H7 (cell line): ENCODE data around the gene DECR2. TPM values are rescaled to one million over a fixed set of nuclear protein-coding genes. Genes with fewer than 3 reads are reported as not detected.

ENCODE experiments used
- DNase-seq: peaks from one replicate; pipeline ENCODE4 v3.0.0; 2012
- H3K27me3 ChIP-seq: 2 replicates; pipeline ENCODE4 v1.6.0; 2011; ENCODE audit warnings: mild to moderate bottlenecking, low read length; ENCODE audit not compliant: control insufficient read depth, insufficient read depth
- H3K36me3 ChIP-seq: replicated peaks from 2 replicates; pipeline ENCODE4 v1.5.1; 2011; ENCODE audit warnings: low read length; ENCODE audit not compliant: control insufficient read depth, insufficient read depth
- H3K4me3 ChIP-seq: 2 replicates; pipeline ENCODE4 v1.5.1; 2011; ENCODE audit warnings: low read depth, mild to moderate bottlenecking, control low read depth, low read length, moderate library complexity; ENCODE audit not compliant: insufficient read depth
- total RNA-seq: library from RNA; depleted of rRNA; stranded (reverse); fragments of >200 nt; shearing (Covaris generic); gene quantifications from 2 replicates; pipeline ENCODE4 v1.2.3, GENCODE V29; 2014; rRNA removed

DECR2 gene
- total RNA-seq, 1 experiment from 2014 or later: 20.1 TPM

- no peaks in the 10 kb centered on the region for H3K27me3 ChIP-seq
Measured at GRCh38 chr16:454397-454940, 52.8 kb downstream of the DECR2 start.

GRCh38 chr16:455453-455852 lies 53.8 kb downstream of the DECR2 start:
- Histone ChIP-seq H3K36me3 (no peaks in the 10 kb centered on the region), H3K4me3 (no peak overlapping the region)
- DNase-seq: no peak

More at GRCh38 chr16:454397-454940, 52.8 kb downstream of the DECR2 start:
- Histone ChIP-seq H3K36me3 (no peaks in the 10 kb centered on the region), H3K4me3 (no peak overlapping the region)
- no peak for DNase-seq

DNA sequence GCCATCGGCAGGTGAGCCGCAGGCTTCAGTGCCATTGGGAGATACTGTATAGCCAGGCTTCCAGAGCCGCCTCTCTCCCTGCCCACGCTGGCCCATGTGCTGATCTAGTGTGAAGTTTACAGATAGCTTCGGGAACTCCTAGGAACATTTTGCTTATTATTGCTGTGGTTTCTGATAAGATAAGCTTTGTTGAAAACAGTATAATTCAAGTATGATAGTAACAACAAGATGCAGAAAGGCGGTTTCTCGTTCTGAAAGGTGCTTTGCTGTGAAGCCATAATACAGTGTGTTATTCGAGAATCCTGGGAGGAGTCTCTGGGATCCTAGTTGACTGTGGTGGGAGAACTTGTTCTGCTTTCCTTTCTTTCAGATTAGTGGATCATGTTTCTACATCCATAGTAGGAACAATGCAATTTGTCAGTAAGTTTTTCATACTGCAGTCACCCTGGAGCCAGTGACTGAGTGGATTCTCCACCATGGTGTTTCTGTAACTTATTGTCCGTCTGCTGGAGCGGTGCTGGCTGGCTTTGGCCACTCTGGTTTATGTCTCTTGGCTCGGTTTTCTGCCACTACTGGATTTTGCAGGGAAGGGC lies 55.3 kb downstream of the DECR2 start:
- no peaks in the 10 kb centered on the region for H3K27me3 ChIP-seq

More at GRCh38 chr16:455453-455852, 53.8 kb downstream of the DECR2 start:
- H3K27me3 ChIP-seq: no peaks in the 10 kb centered on the region

DNA sequence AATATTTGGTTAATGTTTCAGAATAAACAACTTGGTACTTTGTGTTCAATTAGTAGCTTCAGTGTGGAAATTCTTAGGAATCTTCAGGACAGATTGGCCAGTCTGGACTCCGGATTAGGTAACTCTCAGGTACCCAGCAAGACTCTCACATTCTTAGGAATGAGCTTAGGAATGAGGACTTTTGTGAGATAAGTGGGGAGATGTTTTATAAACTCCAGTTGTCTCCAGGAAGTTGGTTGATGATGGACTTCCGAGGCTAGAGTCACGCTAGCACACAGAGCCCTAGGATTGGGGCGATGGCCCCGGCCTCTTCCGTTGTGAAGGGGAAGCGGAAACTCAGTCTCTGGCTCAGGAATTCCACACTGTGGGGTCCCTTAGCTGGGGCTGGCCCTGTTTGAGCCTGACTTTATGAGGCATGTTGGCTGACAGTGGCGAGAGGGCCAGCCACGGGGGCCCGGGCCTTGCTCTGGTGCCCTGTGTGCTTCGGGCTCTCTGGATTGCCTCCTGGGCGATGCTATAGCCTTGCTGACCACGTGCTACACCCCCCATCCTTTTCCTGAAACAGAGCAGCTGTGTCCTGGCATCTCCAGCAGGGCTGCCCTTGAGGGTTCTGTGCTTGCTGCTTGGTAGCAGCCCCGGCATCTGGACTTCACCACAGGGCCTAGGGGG lies 56.2 kb downstream of the DECR2 start:
- Histone ChIP-seq H3K36me3 (no peaks in the 10 kb centered on the region; the same call in 1 of the 2 replicates), H3K4me3 (no peak overlapping the region), H3K27me3 (no peaks in the 10 kb centered on the region)
- DNase-seq: peak; percentile 73

More for the DNA sequence above, 55.3 kb downstream of the DECR2 start:
- no peak overlapping the region for H3K4me3 ChIP-seq
- no peak for DNase-seq
- no peaks in the 10 kb centered on the region for H3K36me3 ChIP-seq

- Histone ChIP-seq H3K27me3 (no peaks in the 10 kb centered on the region), H3K36me3 (no peaks in the 10 kb centered on the region; the same call in 1 of the 2 replicates), H3K4me3 (no peak overlapping the region)
- DNase-seq: no peak
Measured at GRCh38 chr16:459761-460160, 58.1 kb downstream of the DECR2 start.

DNA sequence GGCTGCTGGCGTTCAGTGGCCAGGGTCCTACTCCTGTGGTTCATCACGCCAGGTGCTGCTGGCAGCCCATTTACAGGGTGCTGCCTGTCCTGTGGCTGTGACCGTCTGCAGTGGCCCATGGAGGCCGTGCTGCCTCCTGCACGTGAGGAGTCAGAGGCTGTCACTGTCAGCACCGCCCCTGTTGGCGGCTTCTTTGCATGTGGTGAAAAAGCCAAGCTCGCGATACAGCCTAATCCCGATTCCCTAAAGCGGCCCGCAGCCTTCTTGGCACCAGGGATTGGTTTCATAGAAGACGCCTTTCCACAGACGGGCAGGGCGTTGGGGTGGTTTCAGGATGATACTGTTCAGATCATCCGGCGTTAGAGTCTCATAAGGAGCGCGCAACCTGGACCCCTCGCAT lies 59.1 kb downstream of the DECR2 start:
- Histone ChIP-seq H3K27me3 (no peaks in the 10 kb centered on the region), H3K4me3 (no peak overlapping the region), H3K36me3 (no peaks in the 10 kb centered on the region; the same call in 1 of the 2 replicates)
- peak; percentile 46 for DNase-seq

Other genes starting within 250 kb of the DECR2 start
- not detected in 2 replicates for gene HBZ, start 249.2 kb upstream of the DECR2 start, total RNA-seq
- gene HBM, start 235.9 kb upstream of the DECR2 start, total RNA-seq: not detected in 2 replicates
- not detected in 2 replicates for gene HBA2, start 229.0 kb upstream of the DECR2 start, total RNA-seq
- gene HBA1, start 225.2 kb upstream of the DECR2 start, total RNA-seq: not detected in 2 replicates
- 0.59 and 1.6 TPM in 2 replicates for gene HBQ1, start 221.4 kb upstream of the DECR2 start, total RNA-seq
- gene LUC7L, start 172.4 kb upstream of the DECR2 start, total RNA-seq: 56.6 and 92.9 TPM in 2 replicates
- gene FAM234A, start 167.1 kb upstream of the DECR2 start, total RNA-seq: 106 and 120 TPM in 2 replicates
- 0.69 and 0.81 TPM in 2 replicates for gene RGS11, start 125.9 kb upstream of the DECR2 start, total RNA-seq
- gene ARHGDIG, start 121.3 kb upstream of the DECR2 start, total RNA-seq: 4.0 and 5.3 TPM in 2 replicates
- 0.15 and 2.1 TPM in 2 replicates for gene PDIA2, start 118.7 kb upstream of the DECR2 start, total RNA-seq
- 52.4 and 57.8 TPM in 2 replicates for gene AXIN1, start 49.2 kb upstream of the DECR2 start, total RNA-seq
- gene MRPL28, start 31.3 kb upstream of the DECR2 start, total RNA-seq: 225 and 242 TPM in 2 replicates
- 107 and 112 TPM in 2 replicates for gene PGAP6, start 19.9 kb upstream of the DECR2 start, total RNA-seq
- 400 and 507 TPM in 2 replicates for gene NME4, start 4.7 kb upstream of the DECR2 start, total RNA-seq
- gene RAB11FIP3, start 23.8 kb downstream of the DECR2 start, total RNA-seq: 25.2 and 27.9 TPM in 2 replicates
- 80.6 and 87.5 TPM in 2 replicates for gene CAPN15, start 125.8 kb downstream of the DECR2 start, total RNA-seq
- 0.28 and 0.85 TPM in 2 replicates for gene PRR35, start 158.5 kb downstream of the DECR2 start, total RNA-seq
- 1.1 TPM in 2 replicates for gene NHLRC4, start 165.1 kb downstream of the DECR2 start, total RNA-seq
- gene PIGQ, start 168.1 kb downstream of the DECR2 start, total RNA-seq: 42.2 and 44.6 TPM in 2 replicates
- 26.3 and 26.4 TPM in 2 replicates for gene RAB40C, start 188.2 kb downstream of the DECR2 start, total RNA-seq
- 4.5 and 5.5 TPM in 2 replicates for gene WFIKKN1, start 229.1 kb downstream of the DECR2 start, total RNA-seq
- 129 and 135 TPM in 2 replicates for gene METTL26, start 234.4 kb downstream of the DECR2 start, total RNA-seq
- gene MCRIP2, start 239.9 kb downstream of the DECR2 start, total RNA-seq: 71.5 and 83.1 TPM in 2 replicates
- gene WDR90, start 247.5 kb downstream of the DECR2 start, total RNA-seq: 35.3 and 38.3 TPM in 2 replicates